ENCODE results near the gene MAN1B1.

DNA sequence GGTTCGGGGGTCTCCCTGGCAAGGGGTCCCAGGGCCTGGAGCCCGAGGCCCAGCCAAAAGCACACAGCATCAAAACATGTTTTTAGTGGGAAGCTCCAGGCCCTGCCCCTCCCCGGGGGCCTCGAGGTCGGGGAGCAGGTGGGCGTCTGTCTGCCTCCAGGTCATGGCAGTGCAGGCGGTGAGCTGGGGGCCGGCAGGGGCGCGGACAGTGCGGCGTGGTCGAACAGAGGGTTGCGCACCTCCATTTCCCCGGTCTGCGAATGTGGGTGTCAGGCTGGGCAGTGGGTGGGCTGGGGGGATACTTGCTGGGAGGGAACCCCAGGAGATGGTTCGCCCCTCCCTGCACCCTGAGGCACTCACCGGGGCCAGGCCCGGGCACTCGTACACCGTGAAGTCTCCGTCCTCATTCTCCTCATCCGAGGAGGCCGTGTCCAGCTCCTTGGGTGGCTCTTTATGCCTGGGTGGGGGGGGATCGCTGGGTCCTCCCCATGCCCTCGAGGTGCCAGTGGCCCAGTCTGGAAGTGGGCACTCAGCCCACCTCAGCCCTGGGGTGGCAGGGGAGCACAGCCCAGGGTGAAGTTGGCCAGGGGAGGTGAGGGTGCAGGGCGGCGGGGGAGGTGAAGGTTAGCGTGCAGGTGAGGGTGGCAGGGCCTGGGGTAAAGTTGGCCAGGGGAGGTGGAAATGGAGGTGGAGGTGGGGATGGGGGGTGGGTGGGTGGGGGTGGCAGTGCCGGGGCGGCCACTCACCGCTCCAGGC, 47.0 kb upstream of the MAN1B1 start:
- TF ChIP-seq CTCF (optimal IDR thresholded peaks at IDR 0.05 in 1 of 3, IDR thresholded peaks at IDR 0.05 in 1 of 3, conservative IDR thresholded peaks at IDR 0.05 in 1 of 3; ENCODE audit: extremely low read depth in 1 of 3, insufficient read depth in 2 of 3, low read length in 3 of 3) (no peak), EZH2 (IDR thresholded peaks at IDR 0.05; ENCODE audit: low read length) (no peak)

Measured in keratinocyte (primary cell).